Choroid plexus epithelial cell (primary cell): ENCODE data around the gene DCT.
"Not testable (repeated sequence)": the region's sequence is repeated elsewhere in the genome, so short reads cannot be mapped to it uniquely, and the experiment has no call there.

Experiments used
- DNase-seq: peaks from one replicate; pipeline ENCODE4 v3.0.0-alpha.2; 2010; ENCODE audit warnings: low read depth
- H3K4me3 ChIP-seq: 2 replicates; pipeline ENCODE4 v1.5.1; 2011; ENCODE audit warnings: low read depth, mild to moderate bottlenecking, control low read depth, low read length, moderate library complexity
- TF ChIP-seq, protein P1 (sequence below): conservative IDR thresholded peaks from 2 replicates; pipeline ENCODE4 v1.5.1; 2011; ENCODE audit warnings: low read depth, mild to moderate bottlenecking, control low read depth, inconsistent platforms, low read length, moderate library complexity

DCT gene

DNA sequence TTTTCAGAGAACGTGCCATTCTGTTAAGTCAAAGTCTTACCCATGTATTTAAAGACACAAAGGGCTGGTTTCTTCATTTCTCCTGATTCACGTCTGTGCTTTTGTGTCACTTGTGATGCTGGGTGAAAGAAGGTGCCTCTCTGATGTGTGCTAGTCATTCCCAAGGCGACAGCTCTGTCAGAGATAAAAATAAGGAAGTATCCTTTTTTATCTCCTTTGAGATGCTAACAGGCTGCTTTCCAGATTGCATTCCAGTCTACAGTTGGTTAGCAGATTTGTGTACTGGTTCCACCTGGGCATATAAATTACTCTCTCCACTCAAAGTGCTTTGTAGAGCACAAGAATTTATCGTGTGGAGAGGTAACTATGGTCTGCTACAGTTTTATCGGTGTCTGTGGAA, 33.5 kb upstream of the DCT start:
- TF ChIP-seq, protein P1, sequence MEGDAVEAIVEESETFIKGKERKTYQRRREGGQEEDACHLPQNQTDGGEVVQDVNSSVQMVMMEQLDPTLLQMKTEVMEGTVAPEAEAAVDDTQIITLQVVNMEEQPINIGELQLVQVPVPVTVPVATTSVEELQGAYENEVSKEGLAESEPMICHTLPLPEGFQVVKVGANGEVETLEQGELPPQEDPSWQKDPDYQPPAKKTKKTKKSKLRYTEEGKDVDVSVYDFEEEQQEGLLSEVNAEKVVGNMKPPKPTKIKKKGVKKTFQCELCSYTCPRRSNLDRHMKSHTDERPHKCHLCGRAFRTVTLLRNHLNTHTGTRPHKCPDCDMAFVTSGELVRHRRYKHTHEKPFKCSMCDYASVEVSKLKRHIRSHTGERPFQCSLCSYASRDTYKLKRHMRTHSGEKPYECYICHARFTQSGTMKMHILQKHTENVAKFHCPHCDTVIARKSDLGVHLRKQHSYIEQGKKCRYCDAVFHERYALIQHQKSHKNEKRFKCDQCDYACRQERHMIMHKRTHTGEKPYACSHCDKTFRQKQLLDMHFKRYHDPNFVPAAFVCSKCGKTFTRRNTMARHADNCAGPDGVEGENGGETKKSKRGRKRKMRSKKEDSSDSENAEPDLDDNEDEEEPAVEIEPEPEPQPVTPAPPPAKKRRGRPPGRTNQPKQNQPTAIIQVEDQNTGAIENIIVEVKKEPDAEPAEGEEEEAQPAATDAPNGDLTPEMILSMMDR: no peak
- H3K4me3 ChIP-seq: no peak overlapping the region
- no peak for DNase-seq

DNA sequence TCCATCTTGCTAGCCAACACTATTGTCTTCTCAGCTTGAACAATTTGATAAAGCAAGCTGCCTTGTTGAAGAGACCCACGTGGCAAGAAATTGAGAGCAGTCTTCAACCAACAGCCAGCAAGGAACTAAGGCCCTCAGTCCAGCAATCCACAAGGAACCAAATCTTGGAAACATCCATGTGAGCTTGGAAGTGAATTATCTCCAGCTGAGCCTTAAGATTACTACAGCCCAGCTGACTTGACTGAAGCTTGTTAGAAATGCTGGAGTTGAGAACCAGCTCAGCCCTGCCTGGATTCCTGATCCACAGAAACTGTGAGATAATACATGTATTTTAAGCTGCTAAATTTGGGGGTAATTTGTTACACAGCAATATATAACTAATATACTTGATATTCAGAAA, 26.2 kb upstream of the DCT start:
- H3K4me3 ChIP-seq: no peak overlapping the region
- TF ChIP-seq, protein P1: no peak
- DNase-seq: no peak

DNA sequence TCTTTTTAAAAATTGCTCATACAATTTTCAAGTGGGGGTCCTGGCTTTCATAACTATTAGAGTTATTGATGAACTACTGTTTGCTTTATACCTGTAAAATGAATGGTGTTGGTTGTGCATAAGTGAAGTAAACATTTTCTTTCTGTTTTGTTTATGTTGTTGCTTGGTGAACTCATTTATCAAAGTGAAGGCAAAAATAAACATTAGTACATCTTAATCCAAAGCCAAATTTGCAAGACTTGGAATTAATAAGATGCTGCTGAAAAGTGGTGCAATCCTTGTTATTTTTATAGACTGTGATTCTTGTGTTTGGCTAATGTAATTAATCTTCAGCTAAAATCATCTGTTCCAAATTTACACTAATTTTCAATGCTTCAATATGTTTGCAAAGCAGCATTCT, 24.4 kb upstream of the DCT start:
- no peak overlapping the region for H3K4me3 ChIP-seq
- DNase-seq: no peak
- TF ChIP-seq, protein P1: no peak

DNA sequence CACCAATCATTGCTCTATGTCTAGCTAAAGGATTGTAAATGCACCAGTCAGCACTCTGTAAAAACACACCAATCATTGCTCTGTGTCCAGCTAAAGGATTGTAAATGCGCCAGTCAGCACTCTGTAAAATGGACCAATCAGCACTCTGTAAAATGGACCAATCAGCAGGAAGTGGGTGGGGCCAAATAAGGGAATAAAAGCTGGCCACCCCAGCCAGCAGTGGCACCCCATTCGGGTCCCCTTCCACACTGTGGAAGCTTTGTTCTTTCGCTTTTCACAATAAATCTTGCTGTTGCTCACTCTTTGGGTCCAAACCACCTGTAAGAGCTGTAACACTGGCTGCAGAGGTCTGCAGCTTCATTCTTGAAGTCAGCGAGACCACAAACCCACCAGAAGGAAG, 19.3 kb upstream of the DCT start:
- H3K4me3 ChIP-seq: not testable (repeated sequence)

DNA sequence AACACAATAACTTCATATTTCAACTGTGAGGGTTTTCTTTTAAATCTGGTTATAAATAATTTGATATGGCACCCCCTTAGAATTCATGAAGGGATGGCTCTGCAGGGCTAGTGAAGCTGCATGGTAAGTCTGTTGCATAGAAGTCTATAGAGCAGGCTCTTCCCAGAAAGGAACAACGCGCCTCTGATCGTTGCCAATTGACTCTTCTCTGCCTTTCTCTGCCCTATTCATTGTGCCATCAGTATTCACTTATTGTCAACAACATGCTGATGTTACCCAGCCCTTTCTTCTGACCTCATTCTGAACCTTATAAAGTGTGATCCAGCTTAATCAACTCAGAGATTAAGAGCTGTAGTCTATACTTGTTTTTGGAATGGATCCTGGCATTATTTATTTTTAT, 16.3 kb upstream of the DCT start:
- no peak overlapping the region for H3K4me3 ChIP-seq
- TF ChIP-seq, protein P1: no peak
- no peak for DNase-seq

More for the DNA sequence above, 19.3 kb upstream of the DCT start:
- not testable (repeated sequence) for DNase-seq

DNA sequence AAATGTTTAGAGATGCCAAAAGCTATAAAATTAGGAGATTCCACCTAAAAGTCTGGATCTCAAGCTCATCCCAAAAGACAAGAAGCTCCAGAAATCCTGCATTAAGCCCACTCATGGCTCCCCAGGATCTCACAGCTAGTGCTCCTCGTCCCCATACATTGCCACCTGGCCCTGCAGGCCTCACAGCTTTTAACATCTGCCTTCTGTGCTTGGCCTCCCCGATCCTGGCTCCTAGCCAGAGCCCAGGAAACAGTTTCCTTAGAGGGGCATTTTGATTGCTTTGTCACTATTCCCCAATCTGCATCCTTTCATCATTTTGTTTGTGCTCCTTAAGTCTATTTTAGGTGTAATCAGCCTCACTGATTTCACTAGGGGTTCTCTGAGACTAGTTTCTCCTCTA, 14.5 kb upstream of the DCT start:
- no peak overlapping the region for H3K4me3 ChIP-seq
- DNase-seq: no peak
- TF ChIP-seq, protein P1: no peak

DNA sequence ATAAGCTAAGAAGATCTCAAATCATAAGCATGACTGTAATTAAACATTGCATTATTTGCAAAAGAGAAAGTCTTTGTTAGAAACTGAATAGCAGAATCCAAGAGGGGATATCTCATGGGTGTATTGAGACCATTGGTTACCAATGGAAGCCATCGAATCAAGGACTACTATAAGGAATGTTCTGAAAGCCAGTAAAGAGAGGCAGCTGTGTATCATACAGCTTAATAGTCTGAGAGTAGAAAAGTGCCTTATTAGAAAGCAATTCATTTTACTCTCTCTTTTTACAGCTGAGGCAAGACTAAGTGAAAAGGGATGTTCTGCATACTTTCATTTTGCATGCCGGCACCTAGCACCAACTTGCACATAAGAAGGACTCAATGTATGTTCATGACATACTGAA, 7.6 kb upstream of the DCT start:
- TF ChIP-seq, protein P1: no peak
- H3K4me3 ChIP-seq: no peak overlapping the region
- DNase-seq: no peak

DNA sequence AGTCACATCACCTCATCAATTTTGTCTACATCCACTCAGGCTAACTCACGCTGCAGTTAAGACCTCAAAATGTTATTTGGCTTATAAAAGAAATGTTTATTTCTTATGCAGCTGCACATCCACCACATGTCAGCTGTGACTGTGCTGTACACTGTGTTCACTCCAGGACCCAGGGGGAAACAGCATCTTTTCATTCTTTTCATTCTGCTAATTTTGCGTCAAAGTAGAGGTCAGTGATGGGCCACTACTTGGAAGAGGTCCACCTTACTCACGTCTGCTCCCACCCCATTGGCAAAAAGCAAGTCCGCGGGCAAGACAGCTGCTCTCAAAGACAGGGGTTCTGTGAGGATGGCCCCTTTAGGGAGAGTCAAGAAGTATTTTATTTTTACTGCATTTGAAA, 4.5 kb upstream of the DCT start:
- TF ChIP-seq, protein P1: no peak
- no peak for DNase-seq
- H3K4me3 ChIP-seq: no peak overlapping the region
